Body of pancreas (tissue), 4 donors: ENCODE results near the gene PLEKHM2.

Experiments used
- POLR2A ChIP-seq, 3 donors: fragments of 450-650 bp; IDR thresholded peaks; one replicate each; pipeline ENCODE4 v1.6.1; 2016; ENCODE audit warnings: antibody characterized with exemption in 3 of 3, mild to moderate bottlenecking in 2 of 3
- TF ChIP-seq, protein P1 (sequence below), 7 experiments: fragments of 450-650 bp in 4 of 7; fragments of 200-600 bp in 3 of 7; sonication (generic) in 3 of 7; IDR thresholded peaks; one replicate each; pipeline ENCODE4 v1.5.1; 2016 to 2019; ENCODE audit warnings: antibody characterized with exemption in 7 of 7

DNA sequence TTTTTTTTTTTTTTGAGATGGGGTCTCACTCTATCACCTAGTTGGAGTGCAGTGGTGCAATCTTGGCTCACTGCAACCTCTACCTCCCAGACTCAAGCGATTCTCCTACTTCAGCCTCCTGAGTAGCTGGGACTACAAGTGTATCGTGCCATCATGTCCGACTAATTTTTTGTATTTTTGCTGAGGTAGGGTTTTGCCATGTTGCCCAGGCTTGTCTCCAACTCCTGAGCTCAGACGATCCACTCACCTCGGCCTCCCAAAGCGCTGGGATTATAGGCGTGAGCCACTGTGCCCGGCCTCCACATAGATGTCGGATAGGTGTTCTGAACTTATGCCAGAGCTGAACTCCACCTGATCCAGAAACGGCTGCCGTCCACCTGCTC is 21.1 kb downstream of the PLEKHM2 start:
- TF ChIP-seq, protein P1, sequence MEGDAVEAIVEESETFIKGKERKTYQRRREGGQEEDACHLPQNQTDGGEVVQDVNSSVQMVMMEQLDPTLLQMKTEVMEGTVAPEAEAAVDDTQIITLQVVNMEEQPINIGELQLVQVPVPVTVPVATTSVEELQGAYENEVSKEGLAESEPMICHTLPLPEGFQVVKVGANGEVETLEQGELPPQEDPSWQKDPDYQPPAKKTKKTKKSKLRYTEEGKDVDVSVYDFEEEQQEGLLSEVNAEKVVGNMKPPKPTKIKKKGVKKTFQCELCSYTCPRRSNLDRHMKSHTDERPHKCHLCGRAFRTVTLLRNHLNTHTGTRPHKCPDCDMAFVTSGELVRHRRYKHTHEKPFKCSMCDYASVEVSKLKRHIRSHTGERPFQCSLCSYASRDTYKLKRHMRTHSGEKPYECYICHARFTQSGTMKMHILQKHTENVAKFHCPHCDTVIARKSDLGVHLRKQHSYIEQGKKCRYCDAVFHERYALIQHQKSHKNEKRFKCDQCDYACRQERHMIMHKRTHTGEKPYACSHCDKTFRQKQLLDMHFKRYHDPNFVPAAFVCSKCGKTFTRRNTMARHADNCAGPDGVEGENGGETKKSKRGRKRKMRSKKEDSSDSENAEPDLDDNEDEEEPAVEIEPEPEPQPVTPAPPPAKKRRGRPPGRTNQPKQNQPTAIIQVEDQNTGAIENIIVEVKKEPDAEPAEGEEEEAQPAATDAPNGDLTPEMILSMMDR (IDR thresholded peaks at IDR 0.05): no peak
- TF ChIP-seq POLR2A (IDR thresholded peaks at IDR 0.05): no peak
